GM21423 (cell line): ENCODE measurements around the gene SLC19A1.
A peak's percentile ranks its signal among the peaks of the same experiment; 100 is the strongest.

Source experiments
- ATAC-seq: cut with Tn5 transposase; IDR thresholded peaks from one replicate; pipeline ENCODE4 v1.9.1; 2021; ENCODE audit warnings: mild to moderate bottlenecking, moderate library complexity; ENCODE audit not compliant: unreplicated experiment

SLC19A1 gene

GRCh38 chr21:45545691-45546531, 3.7 kb upstream of the SLC19A1 start:
- no peak for ATAC-seq

- no peak for ATAC-seq
Observed at GRCh38 chr21:45545236-45545570, 3.0 kb upstream of the SLC19A1 start.

GRCh38 chr21:45544449-45545235, 2.4 kb upstream of the SLC19A1 start:
- ATAC-seq = no peak

GRCh38 chr21:45543710-45544448, 1.6 kb upstream of the SLC19A1 start:
- ATAC-seq = no peak

- ATAC-seq = no peak
Observed at GRCh38 chr21:45543371-45543709, 1.1 kb upstream of the SLC19A1 start.

- ATAC-seq = no peak
Observed at GRCh38 chr21:45542667-45543370, 579 bp upstream of the SLC19A1 start.

GRCh38 chr21:45541221-45542039, 810 bp downstream of the SLC19A1 start:
- ATAC-seq = peak; percentile 41

GRCh38 chr21:45540601-45540970, 1.7 kb downstream of the SLC19A1 start:
- no peak for ATAC-seq

GRCh38 chr21:45539796-45540600, 2.2 kb downstream of the SLC19A1 start:
- no peak for ATAC-seq

GRCh38 chr21:45539046-45539795, 3.0 kb downstream of the SLC19A1 start:
- ATAC-seq = no peak

GRCh38 chr21:45538381-45539045, 3.7 kb downstream of the SLC19A1 start:
- no peak for ATAC-seq

GRCh38 chr21:45537746-45538291, 4.4 kb downstream of the SLC19A1 start:
- no peak for ATAC-seq

GRCh38 chr21:45537111-45537745, 5.0 kb downstream of the SLC19A1 start:
- ATAC-seq = no peak

- no peak for ATAC-seq
Observed at GRCh38 chr21:45536301-45537081, 5.7 kb downstream of the SLC19A1 start.

GRCh38 chr21:45535341-45536081, 6.7 kb downstream of the SLC19A1 start:
- ATAC-seq = no peak
